Measurements from ENCODE around the gene ASPG.
"Not testable (repeated sequence)": the region's sequence is repeated elsewhere in the genome, so short reads cannot be mapped to it uniquely, and the experiment has no call there.

Gene ASPG

DNA sequence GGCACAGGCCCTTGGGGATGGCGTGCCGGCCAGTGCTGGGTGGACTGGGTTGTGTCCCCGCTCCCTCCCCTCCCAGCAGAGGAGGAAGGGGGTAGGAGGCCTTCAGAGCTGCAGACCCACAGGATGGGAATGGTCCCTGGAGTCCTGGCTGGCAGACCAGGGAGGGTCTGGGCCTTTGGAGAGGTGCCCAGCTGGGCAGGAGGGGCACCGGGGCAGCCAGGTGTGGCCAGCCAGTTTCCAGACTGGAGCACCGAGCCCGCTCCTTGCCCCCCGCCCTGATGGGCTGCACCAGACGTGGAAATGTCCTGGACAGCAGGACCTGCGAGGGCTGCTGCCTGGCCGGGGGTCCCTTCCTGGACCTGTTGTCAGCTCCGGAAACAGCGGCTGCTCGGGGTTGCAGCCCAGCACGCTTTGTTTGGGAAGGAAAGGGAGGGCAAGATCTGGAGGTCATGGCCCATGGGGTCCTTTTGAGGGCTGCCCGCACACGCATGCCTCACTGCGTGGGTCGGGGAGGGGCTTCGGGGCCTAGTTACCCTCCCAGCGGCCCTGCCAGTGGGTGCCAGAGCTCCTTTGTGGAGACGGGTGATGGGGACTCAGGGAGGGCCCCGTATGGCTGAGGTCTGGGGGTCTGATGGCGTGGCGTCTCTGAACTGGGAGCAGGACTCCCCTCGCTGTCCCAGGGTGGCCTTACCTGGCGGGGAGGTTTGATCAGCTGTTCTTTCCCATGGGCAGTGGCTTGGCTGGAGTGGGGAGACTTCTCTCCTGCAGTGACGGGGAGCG lies 62.0 kb downstream of the ASPG start:
- no peak for DNase-seq (ENCODE audit: low spot score)

- DNase-seq (ENCODE audit: low spot score): no peak
Measured at GRCh38 chr14:104148433-104149277, 63.2 kb downstream of the ASPG start.

- no peak for DNase-seq (ENCODE audit: low spot score)
Measured at GRCh38 chr14:104149278-104149595, 63.7 kb downstream of the ASPG start.

DNA sequence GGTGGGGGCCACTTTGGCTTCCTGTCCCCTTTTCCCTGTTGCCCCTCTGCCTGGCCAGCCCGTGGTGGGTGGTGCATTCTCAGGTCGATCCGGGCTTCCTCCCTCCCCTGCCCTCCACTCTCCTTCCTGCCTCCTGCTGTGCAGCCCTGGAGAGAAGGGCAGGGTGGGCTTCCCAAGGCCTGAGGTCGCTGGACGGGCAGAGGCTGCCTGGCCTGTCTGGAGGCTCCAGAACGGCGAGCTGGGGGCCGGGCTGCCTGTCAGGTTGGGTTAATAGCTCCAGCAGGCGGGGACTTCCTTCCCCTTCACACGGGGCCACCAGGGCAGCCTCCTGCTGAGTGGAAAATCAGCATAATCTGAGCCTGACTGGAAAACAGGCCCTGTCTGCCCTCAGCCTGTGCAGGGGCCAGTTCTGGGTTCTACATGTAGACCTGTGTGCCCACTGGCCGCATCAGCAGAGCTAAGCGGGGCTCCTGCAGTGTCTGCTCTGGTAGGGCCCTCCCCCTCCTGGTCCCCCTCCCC lies 64.2 kb downstream of the ASPG start:
- no peak for DNase-seq (ENCODE audit: low spot score)

DNA sequence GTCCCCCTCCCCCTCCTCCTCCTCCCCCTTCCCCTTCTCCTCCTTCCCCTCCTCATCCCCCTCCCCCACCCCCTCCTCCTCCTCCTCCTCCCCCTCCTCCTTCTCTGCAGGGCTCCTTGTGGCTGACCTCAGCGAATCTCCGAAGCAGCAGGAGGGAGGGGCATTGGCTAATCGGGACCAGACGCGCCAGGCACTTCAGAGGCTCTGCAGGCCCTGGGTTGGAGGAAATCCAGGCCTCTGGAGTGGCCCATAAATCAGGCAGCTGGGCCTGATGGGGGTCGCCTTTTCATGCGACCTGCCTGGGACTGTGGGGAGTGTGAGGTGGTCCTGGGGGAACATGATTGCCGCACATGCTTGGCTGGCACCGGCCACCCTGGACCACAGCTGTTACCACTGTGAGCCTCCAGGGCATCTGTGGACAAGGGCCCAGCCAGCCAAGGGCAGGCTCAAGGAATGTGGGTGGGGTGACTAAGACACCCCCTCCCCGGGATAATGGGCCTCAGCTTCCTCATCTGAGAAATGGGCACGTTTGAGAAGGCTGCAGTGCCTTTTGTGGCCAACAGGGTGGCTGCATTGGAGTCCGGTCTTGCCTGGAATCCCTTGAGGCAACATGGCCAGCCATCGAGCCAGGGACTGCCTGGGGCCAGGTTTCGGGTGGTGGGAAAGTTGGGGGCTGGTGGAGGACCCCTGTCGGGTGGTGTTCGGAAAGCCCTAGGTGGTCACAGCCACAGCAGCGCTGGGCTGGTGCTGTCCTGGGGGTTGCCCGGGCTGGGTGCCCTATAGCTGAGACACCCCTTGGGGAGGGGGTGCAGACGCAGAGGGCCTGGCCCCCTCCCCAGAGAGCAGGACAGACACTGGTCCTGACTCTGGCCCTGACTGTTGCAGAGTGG lies 64.9 kb downstream of the ASPG start:
- DNase-seq (ENCODE audit: low spot score): no peak

DNA sequence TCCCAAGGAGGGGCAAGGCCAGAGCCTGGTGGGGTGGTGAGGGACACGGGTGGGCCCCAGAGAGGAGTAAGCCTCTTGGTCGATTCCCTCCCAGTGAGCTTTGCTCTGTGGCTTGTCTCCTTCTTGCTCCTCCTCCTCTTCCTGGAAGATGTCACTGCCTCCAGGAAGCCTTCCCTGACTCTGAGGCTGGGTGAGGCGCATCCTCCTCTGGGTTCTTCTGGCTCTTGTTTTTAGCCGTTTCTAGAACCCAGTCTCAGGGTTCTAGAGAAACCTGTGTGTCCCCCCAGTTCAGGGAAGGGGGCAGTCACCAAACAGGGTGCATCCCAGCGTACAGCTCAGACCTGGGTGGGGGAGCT lies 65.5 kb downstream of the ASPG start:
- DNase-seq (ENCODE audit: low spot score): no peak

DNA sequence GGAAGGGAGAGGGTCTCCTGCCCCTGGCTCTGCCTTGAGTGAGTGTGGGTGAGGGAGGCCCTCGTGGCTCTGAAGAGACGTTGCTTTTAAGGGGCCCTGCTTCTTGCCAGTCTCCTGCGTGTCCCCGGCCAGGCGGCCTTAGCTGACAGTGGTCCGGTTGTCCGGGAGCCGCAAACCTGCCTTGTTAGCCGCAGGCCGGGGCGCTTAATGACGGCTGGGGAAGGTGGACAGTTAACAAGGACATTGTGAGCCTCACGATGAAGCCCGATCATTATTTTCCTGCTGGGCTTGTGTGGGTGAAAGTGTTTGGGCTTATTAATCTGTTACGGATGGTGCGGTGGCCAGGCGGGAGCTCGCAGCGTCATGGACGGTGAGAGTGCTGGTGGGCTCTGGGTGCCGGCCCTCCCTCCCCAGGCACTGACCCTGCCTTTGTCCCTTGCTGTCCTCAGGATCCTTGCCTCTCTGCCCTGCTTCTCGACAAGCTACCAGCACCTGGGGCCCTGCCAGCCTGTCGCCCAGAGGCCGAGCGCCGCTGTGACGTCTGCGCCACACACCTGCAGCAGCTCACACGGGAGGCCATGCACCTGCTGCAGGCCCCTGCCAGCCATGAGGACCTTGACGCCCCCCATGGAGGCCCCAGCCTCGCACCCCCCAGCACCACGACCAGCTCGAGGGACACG lies 66.2 kb downstream of the ASPG start:
- no peak for DNase-seq (ENCODE audit: low spot score)

GRCh38 chr14:104152246-104152575 lies 66.7 kb downstream of the ASPG start:
- no peak for DNase-seq (ENCODE audit: low spot score)

DNA sequence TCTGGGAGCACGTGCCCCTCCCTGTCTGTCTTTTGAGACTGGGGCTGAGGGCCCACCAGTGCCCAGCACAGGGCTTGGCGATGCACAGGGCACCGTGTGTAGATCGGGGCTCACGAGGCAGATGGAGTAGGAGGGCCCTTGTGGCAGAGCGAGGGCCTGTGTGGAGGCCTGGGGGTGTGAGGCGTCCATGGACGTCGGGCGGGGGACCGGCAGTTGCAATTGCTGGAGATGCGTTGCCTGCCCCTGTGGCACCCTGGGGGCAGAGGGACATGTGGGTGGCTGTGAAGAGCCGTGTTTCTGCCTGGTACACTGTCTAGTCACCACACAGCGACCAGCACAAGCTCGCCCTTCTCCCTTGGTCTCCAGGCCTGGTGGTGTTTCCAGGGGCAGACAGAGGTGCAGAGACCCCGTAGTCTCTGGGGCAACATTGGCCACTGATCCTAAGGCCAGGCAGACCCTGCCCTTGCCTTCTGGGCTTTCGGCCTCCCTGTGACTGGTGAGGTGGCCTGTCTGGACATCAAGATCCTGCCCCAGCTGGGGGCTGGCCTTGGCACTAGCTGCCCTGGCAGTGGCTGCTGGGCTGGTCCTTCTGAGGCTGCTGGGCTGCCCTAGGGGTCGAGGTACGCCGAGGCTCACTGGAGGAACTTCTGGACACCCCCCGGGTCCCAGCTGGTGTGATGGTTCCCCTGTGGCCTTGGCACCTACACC lies 67.3 kb downstream of the ASPG start:
- DNase-seq (ENCODE audit: low spot score): no peak

DNA sequence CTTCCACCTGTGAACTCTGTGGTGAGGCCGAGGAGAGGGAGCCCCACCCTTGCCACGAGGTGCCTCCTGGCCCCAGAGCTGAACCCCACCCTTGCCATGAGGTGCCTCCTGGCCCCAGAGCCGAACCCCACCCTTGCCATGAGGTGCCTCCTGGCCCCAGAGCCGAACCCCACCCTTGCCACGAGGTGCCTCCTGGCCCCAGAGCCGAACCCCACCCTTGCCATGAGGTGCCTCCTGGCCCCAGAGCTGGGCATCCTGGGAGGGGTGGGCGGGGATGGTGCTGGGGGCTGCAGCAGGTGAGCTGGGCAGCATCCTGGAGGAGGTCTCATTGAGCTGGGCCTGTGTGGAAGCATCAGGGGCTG lies 67.9 kb downstream of the ASPG start:
- DNase-seq (ENCODE audit: low spot score): not testable (repeated sequence)

- no peak for DNase-seq (ENCODE audit: low spot score)
Measured at GRCh38 chr14:104154246-104154645, 68.7 kb downstream of the ASPG start.

DNA sequence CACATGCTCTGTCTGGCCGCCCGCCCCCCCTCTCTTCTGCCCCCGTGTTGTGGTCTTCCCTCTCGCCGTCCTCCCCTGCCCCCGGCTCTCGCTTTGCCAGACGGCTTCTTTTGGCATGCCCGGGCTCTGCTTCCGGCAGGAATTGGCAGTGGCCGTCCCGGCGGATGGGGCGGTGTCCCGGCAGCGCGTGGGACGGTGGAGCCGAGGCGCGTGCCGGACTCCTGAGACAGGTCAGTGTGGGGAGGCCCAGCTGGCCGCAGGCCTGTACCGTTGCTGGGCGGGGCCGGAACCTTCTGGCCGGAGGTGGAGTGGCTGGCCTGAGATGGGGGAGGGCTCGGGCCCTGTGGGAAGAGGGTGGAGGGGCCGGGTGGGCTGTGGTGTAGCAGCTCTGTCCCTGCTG lies 70.0 kb downstream of the ASPG start:
- DNase-seq (ENCODE audit: low spot score): no peak

DNA sequence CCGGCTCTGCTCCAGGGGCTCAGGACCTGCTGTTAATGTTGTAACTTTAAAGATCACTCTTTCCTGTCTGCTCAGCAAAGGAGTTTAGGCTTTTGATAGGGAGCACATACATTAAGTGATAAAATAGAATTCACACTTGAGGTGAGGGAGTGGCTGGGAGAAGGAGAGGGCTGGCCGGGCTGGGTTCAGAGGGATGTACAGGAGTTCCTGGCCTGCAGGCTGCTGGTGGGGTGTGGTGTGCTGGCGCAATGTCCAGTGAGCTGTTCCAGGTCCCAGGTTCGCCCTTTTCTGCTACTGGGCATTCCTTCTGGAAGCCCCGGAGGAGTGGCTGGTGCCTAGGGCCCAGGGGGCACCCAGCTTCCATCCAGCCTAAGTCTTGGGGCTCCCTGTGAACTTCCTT lies 70.6 kb downstream of the ASPG start:
- no peak for DNase-seq (ENCODE audit: low spot score)

GRCh38 chr14:104157016-104157928 lies 71.8 kb downstream of the ASPG start:
- peak; percentile 49 for DNase-seq (ENCODE audit: low spot score)

DNA sequence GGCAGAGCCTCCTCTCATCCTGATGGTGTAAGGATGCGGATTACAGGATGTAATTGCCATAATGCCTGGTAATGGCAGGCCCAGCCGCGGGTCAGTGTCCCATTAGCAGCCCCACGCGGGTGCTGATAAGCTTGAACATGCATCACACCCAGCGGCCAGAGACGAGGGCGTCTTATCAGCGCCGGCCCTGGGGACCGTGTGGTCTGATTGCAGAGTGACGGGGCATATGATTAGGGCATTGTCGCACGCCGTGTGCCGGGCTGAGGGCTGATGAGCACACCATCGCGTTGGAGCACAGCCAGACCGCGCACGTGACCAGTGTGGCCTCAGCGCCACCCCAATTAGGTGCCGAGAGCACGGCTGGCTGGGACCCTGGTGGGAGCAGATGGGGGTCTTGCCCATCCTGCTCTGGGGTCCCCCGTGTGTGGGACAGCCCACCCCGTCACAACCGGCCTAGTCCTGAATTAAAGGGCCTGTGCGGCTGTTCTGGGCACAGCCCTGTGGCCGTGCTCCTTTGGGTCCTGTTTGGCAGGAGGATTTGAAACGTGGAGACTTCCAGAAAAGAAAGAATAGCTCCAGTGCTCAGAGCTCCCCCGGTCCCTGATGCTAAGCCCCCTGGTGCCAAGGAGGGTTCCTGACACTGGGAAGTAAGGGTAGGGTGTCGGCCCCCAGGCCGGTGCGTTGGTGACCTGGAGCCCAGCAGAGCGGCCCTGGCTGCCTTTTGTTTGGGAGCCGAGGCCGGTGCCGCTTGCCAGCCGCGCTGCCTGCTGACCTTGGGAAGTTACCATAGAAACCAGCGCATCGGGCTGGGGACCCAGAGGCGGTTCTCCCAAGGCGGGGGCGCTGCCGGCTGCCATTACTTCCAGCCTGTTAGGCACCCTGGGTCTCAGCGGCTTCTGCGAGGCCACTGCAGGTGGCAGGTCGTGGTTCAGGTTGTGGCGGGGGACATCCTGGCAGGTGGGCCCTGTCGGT lies 73.6 kb downstream of the ASPG start:
- DNase-seq (ENCODE audit: low spot score): no peak

GRCh38 chr14:104159990-104160389 lies 74.5 kb downstream of the ASPG start:
- no peak for DNase-seq (ENCODE audit: low spot score)

DNA sequence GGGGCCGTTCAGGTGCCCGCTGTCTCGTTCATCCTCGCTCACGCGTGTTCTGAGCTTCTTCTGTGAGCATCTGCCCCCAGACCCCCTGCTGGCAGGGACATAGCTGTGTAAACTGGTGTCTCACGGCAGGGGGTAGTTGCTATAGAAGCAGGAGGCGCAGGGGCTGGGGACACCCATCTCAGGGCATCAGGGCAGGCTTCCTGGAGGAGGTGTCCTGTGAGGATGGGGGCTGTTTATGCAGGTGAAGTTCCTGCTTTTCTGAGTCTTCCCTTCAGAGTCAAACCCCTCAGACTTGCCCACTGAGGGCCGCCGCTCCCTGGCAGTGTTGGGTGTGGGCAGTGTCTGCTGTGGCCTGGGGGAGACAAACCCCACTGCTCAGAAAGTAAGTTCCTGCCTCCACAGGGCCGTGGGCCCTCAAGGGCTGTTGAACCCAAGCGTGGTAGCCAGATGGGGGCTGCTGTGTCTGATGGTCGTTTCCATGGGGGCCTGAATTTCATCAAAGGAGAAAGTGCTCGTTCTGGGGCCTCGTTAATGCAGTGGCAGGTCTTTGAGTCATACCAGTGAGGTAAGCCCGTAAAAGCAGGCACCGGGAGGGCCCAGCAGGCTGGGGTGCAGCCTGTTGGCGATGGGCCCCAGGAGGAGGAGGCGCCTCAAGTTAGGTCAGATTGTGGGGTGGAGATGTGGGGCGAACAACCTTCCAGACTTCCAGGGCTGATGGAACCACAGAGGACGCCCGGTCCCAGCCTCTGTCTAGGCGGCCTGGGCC lies 76.3 kb downstream of the ASPG start:
- DNase-seq (ENCODE audit: low spot score): no peak

DNA sequence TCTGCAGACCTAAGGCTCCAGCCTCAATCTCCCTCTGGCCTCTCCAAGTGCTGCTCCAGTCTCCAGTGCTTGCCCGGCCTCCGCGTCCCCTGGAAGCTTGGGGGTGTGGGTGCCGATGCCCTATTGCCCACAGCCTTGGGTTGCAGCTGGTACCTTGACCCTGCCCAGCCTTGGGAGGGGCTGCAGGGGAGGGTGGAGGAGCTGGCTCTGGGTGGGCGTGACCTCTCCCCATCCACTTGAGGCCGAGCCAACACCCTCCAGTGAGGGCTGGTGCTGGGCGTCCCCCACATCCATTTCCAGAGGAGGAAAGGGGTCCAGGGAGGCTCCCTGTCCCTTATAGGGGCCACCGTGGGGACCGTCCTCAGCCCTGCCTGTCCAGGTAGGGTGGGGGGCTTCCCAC lies 77.0 kb downstream of the ASPG start:
- DNase-seq (ENCODE audit: low spot score): no peak
